HG02840 (cell line): ENCODE results near the gene CC2D1B.

Experiments used
- ATAC-seq: cut with Tn5 transposase; IDR thresholded peaks from one replicate; pipeline ENCODE4 v1.9.1; 2021; ENCODE audit warnings: mild to moderate bottlenecking, moderate library complexity, moderate number of reproducible peaks; ENCODE audit not compliant: unreplicated experiment, low FRiP score

Gene CC2D1B

DNA sequence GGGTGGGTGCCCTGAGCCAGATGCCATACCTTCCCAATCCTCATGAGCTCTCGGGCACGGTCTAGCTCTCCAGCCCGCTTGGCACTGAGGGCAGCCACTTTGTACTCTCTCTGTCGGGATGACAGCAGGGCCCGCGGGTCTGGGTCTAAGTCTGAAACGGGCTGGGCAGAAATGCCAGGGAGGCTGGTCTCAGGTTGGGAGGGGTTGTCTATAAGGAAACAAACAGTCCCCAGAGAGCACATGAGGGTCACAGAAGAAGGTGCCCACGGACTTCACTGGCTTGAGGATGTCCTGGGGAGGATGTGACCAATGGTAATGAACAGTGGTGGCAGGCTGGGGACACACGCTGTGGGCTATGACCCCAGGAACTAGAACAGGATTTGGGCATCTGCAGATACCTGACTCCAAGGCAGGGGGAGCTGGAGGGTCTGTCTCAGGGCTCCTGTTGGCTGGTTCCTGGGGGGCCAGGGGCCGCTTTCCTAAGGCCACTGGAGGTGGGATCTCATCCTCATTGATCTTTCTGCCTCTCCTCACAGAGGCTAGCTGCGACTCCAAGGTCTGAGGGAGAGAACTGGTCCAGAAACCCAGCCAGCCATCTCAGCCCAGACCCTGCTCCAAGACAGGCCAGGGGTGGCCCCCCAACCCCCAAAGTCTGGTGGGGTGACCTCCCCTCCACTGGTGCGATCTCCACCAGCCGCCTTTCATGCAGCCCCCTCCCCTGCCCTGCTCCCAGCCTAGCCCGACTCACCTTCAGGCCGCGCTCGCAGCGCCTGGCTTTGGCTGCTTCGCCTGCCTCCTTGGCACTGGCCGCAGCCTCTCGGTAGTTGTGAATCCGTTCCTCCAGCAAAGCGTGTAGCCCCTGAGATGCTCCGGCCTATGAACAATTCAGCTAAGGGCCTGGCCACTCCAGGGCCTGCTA is 6.1 kb downstream of the CC2D1B start:
- no peak for ATAC-seq

DNA sequence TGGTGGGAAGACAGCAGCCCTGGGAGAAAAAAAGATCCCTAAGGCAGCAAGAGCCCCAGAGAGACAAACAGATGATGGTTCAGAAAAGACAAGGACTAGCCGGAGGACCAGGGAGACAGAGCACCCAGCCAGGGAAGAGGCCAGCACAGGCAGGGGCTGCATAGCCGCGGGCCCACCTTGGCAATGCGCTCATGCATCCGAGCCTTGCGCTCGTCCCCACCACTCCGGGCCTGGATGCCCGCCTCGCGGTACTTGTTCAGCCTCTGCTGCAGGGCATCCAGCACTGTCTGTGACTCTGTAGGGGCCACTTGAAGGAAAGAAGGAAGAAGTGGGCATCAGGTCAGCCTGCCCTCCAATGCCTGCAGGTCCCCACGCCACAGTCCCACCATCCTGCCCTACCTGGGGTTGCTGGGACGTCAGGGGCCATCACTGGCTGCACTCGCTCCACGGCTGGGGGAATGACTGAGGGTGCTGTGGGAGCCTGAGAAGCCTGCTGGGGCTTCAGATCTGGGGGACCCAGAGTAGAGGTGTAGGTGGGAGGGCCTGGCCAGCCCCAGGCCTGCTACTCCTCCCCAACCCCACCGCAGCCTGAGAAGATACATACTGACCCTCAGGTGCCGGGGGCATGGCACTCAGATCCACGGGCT is 7.0 kb downstream of the CC2D1B start:
- no peak for ATAC-seq

DNA sequence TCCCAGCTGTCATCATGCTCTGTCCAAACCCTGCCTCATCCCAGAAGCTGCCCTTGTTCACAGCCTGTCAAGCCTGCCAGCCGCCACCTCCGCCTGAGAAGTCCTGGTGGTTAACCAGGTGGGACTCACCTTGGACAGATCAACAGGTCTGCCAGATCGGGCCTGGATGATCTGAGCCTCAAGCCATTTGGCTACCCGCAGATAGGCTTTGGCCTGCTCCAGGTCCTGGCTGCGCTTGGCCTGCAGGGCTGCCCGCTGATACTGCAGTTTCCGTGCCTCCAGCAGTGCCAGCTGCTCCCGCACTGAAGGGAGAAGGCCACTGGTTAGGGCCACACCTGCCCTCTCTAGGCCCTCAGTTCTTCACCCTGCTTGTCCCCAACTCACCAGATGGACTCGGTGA is 8.6 kb downstream of the CC2D1B start:
- ATAC-seq = no peak

DNA sequence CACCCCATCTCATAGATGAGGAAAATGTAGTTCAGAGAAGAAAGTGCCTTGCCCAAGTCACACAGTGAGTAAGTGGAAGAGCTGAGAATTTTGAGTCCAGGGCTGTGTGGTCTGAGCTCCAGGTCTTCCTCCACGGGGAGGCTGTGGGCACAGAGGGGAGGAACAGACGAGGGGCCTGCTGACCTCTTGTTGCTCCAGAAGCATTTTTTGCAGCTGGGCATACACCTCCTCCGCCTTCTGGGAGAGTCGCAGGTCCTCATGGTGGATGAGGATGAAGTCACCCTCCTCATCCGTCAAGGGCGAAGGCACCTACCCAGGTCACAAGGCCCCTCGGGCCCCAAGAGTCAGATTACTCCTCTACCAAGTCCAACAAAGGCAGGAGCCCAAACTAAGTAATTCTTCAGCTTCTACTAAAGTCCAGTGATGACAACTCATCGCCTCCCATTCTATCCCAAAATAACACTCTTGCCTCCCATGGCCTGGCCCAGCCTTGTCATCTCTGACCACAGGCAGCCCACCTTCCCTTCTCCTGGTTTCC is 9.1 kb downstream of the CC2D1B start:
- ATAC-seq = no peak

DNA sequence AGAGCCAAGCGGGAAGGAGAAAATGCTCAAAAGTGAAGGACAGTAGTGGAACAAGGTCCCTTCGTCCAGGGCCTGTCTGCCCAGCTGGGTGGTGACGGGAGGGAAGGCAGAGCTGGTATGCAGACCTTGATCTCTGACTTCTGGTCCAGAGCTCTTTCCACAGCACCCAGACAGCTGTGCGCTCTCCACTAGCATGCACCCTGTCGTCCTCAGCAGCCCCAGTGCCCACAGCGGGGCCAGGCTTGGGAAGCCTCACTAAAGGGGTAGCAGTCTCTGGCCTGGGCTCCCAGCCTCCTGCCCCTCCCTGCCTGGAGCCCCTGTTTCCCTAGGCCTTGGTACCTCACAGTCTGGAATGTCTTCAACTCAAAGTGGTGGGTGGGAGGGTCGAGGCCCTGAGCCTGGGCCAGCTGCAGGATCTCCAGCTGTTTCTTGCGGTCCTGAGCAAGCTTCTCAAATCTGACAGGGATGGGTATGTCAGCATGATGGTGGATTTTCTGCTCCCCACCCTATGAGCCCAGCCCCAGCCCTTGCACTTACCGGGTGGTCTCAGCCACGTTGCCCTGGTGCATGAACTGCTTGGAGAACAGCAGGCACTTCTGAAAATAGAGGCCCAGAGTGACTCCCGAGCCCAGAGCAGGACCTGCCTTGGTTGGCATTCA is 10.0 kb downstream of the CC2D1B start:
- ATAC-seq = no peak

DNA sequence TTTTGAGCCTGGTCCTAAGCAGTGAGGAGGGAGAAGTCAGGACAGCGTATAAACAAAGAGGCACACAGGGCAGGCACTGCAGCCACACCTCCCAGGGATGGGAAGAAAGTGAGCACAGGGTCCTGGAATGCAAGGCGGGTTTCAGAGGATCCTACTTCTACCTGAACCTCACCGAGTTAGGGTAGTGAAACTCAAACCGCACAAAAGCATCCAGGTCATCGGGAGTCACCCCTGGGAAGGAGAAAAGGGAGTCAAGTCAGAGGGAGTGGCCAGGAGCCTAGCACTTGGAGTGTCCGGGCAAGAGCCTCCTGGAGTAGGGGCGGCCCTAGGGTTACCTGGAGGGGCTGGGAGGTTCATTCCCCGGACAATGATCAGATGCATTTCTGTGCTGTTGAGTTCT is 10.6 kb downstream of the CC2D1B start:
- no peak for ATAC-seq

DNA sequence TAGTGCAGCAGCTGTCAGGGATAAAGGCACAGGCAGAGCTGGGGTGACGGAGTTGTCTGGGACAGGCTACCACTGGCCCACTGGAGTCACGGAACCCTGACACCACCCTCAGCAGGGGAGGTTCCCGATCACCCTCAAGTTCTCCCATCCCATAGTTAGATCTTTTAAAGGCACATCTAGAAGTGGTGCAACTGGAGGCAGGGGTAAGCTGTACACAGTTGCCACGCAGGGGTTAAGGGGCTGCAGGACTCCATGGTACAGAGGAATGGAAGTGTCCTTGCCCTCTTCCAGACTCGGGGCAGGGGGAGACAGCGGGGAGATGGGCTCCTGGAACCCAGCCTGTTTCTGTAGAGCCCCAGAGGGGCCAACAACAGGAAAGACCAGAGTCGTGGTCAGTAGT is 13.3 kb downstream of the CC2D1B start:
- ATAC-seq = no peak

DNA sequence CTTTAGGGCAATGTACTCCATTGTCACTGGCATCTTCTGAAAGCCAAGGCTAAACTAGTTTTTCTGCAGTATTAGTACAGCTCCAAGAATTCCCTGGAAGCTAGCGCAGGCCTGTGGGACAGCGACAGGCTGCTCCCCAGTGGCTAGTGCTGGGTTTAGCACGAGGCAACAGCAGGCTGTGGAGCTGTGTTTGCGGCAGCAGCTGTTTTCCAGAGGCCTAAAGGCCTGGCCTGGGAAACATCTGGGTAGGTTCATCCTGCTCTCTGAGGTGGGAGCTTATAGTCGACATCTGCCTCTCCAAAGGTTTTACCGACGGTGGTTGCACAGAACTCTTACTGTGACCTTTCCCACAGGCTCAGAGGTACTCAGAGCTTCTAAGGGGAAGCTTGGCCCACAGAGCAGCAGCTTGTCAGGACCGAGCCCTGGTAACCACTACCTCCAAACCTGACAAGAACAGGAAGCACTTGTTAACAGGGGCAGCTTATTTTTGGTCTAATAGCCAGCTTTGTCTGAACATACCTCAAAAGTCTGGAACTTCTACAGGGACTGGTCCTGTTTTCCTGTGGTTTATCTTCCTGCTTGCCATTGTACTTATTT is 17.2 kb downstream of the CC2D1B start:
- ATAC-seq = no peak

DNA sequence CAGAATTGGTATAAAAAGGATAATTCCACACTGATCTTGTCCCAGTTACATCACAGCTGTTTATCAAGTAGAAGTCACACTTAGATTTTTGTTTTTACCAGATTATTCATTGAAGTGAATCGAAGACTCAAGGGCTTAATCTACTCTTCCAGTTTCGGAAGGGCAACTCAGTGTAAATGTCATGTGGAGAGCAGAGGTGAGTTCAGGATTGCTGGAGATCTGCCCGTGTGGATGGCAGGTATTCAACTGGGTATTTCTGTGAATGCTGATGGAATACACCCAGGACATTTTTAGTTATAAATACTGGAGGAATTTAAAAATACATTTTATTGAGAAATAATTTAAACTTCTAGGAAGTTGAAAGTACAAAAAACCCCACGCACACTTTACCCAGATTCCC is 19.4 kb downstream of the CC2D1B start:
- no peak for ATAC-seq

DNA sequence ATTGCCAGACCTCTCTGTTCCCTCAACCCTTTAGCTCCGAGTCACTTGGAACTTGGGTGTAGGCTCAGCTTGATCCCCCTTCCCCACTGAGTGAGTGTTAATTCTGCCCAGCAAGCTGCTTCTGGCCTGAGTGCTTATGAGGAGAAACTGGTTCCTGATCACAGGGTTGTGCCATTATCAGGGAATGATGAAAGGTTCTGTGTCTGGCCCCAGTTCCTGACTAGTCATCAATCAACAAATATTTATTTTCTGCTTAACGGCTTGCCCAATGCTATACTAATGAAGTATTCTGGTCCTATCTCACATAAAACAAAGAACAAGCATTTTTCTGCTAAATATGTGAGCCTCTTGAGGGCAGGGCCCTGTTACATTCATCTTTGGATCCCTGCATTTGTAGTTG is 20.8 kb downstream of the CC2D1B start:
- no peak for ATAC-seq

DNA sequence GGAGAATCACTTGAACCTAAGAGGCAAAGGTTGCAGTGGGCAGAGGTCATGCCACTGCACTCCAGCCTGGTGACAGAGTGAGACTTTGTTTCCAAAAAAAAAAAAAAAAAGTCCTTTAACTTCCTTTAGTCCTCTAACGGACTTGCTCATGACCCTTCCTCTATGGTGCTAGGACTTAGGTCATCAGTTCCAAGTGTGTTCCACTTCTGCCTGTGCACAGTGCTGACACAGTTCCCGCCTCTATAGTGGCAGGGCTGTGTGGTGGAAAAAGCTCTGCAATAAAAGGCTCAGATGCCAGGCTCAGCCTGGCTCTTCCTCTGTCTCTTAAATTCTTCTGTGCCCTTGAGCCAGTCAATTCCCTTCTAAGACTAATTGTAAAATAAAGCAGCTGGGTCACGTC is 22.0 kb downstream of the CC2D1B start:
- no peak for ATAC-seq

DNA sequence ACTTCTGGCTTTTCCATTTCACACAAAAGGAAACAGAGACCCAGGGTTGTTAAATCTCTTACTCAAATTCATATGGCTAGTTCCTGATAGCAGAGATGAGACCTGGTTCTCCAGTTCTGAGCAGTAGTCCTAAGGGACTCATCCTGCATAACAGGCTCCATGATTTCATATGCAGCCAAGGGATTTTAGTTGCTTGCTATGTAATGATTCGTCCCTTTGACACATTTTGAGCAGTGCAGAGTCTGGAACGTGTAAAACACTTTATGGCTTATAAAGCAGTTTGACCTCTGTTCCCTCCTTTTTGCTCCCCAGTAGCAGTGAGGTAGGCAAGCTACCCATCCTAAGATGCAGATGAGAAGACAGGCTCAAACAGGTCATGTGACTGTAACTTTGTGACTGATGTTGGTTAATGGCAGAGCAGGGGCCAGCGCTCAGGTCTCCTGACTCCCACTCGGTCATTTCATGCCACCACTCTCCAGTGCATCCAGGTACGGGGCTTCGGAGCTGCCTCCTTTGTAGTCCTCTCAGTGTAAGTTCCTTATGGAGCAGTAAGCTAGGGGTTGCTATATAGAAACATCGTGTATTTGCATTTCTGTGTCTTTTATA is 24.2 kb downstream of the CC2D1B start:
- ATAC-seq = no peak

DNA sequence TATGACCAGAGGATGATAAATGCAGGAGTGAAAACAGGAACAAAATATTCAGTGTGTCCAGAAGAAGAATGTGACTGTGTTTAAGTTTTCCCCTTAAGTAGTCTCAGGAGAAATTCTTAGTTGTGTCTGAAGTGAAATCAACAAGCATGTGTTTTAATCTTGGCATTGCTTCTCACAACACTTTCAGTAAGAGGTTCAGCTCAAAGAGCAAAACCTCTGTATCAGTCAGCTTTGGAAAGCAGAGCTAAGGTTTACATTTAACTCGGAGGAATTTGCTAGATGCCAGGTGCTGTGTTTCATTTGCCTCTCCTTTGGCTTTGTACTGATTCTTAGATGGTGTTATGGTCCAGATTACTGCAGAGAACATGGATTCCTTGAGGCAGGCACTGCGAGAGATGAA is 28.6 kb downstream of the CC2D1B start:
- ATAC-seq = no peak

DNA sequence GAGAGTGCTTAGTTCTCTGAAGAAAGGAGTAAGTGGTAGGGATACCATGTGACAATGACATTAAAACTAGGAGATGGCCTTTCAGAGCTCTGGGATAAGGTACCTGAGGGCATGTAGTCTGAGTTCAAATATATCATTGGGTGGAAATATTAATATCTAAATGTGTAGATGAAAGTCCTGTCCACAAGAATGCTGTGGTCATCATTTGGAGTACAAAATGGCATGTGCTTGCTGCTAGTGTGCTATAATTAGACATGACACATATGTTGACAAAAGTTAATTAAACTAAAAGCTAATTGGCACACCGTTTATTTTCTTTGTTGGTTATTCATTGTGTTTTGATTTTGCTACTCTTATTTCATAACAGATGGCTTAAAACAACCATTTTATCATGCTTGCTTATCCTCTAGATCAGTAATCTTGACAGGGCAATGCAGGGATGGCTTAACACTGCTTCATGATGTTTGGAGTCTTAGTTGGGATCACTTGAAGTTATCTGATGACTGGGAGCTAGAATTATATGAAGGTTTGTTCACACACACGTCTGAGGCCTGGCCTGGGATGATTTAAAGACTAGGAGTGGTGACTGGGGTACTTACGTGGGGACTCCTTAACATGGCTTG is 31.0 kb downstream of the CC2D1B start:
- ATAC-seq = no peak

DNA sequence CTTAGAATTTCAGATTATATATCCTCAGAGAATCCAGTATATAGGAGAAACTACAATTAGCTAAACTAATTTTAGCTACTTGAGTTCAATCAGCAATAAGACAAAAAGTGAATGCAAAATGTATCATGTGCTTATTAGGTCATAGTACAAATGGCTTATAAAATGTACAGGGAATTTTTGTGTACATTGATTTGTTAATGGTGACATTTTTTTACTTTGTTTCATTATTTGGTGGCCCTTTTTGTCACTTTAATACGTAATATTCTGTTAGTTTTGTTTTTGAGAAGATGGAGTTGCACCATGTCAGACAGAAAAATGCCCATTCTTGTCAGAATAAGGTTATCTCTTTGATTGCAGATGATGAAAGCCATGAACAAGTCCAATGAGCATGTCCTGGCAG is 33.6 kb downstream of the CC2D1B start:
- ATAC-seq = no peak

DNA sequence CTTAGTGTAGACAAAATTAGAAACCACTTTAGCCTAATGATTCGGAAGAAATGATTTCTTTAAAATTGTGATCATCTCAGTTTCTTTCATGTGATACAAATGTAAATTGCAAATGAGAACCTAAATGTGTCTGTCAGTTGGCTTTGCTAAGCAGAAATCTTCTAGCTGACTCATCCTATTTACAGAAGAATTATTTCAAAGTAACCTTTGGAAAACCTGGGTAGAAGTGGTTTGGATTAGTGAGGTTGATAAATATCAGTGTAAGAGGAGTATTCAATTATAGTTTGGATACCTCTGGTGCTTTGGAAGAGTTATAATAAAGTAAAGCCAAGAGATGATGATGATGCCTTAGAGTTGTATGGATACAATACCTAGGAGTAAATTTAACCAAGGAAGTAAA is 37.4 kb downstream of the CC2D1B start:
- no peak for ATAC-seq

DNA sequence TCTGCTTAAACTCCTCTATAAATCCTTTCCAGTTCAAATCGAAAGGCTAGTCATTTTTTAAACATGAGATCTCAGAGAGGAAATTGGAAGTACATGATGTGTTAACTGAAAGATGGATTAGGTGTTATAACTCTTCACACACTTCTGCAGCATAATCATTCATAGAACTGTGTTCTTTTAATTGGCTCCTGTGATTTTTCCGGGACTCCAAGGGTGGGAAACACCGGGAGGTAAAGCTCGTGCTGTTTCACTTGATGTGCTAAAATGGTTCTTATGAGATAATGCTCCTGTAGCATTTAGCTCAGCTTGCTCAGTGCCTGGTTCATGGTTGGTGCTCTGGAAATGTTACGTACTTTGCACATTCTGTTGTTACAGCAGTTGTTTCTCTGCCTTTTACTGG is 40.2 kb downstream of the CC2D1B start:
- ATAC-seq = no peak

DNA sequence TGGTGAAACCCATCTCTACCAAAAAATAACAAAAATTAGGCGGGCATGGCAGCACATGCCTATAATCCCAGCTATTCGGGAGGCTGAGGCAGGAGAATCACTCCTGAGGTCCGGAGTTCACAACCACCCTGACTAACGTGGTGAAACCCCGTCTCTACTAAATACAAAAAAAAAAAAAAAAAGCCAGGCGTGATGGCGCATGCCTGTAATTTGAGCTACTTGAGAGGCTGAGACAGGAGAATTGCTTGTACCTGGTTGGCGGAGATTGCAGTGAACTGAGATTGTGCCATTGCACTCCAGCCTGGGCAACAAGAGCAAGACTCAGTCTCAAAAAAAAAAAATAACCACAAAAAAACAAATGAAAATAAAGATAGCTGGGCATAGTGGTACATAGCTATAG is 42.3 kb downstream of the CC2D1B start:
- ATAC-seq = no peak

DNA sequence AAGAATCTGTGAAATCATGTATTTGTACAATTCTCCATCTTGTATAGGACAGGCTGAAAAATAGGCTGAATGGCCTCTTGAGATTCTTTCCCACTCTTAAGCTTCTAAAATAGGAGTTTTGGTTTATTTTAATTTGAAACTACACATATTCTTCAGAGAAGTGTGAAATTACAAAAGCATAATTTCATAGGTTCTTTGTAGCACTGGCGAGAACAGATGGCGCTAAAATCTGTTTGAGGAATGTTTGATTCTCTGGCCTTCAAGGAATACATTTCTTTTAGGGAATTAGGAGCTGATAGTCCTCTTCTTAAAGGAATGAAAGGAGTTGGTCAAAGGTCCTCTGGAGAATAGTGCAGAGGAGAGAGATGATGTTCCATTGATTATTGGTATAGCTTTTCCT is 44.9 kb downstream of the CC2D1B start:
- ATAC-seq = no peak
